GM19025 (cell line): ENCODE results near the gene C20orf202.

Source experiments
- ATAC-seq: cut with Tn5 transposase; IDR thresholded peaks from one replicate; pipeline ENCODE4 v1.9.1; 2021; ENCODE audit warnings: mild to moderate bottlenecking, low read depth, moderate library complexity; ENCODE audit not compliant: unreplicated experiment

The C20orf202 gene

GRCh38 chr20:1183153-1183552, 20.1 kb upstream of the C20orf202 start:
- ATAC-seq: no peak

- ATAC-seq: no peak
Observed at GRCh38 chr20:1184260-1184637, 19.0 kb upstream of the C20orf202 start.

GRCh38 chr20:1184638-1185315, 18.5 kb upstream of the C20orf202 start, which contains the start of gene TMEM74B:
Gene TMEM74B (minus strand): TSS chr20:1184981. CDS start chr20:1183801, 1,180 bp downstream.
- ATAC-seq: no peak

GRCh38 chr20:1185316-1185741, 17.9 kb upstream of the C20orf202 start:
- no peak for ATAC-seq

- no peak for ATAC-seq
Observed at GRCh38 chr20:1185790-1186334, 17.4 kb upstream of the C20orf202 start.

GRCh38 chr20:1186367-1186991, 16.8 kb upstream of the C20orf202 start:
- ATAC-seq: no peak

GRCh38 chr20:1187605-1188171, 15.6 kb upstream of the C20orf202 start:
- no peak for ATAC-seq

GRCh38 chr20:1188347-1188746, 14.9 kb upstream of the C20orf202 start:
- no peak for ATAC-seq

GRCh38 chr20:1189827-1190226, 13.4 kb upstream of the C20orf202 start:
- no peak for ATAC-seq

GRCh38 chr20:1190847-1191246, 12.4 kb upstream of the C20orf202 start:
- ATAC-seq: no peak

GRCh38 chr20:1191299-1191698, 12.0 kb upstream of the C20orf202 start:
- ATAC-seq: no peak

GRCh38 chr20:1195226-1195625, 8.0 kb upstream of the C20orf202 start:
- no peak for ATAC-seq

- ATAC-seq: no peak
Observed at GRCh38 chr20:1196634-1197033, 6.6 kb upstream of the C20orf202 start.

- ATAC-seq: no peak
Observed at GRCh38 chr20:1197801-1198200, 5.5 kb upstream of the C20orf202 start.

- ATAC-seq: no peak
Observed at GRCh38 chr20:1198751-1199150, 4.5 kb upstream of the C20orf202 start.

GRCh38 chr20:1199212-1199873, 3.9 kb upstream of the C20orf202 start:
- ATAC-seq: no peak

GRCh38 chr20:1199964-1200363, 3.3 kb upstream of the C20orf202 start:
- ATAC-seq: no peak

- ATAC-seq: no peak
Observed at GRCh38 chr20:1203630-1204029, 376 bp downstream of the C20orf202 start.

GRCh38 chr20:1204113-1204512, 859 bp downstream of the C20orf202 start:
- ATAC-seq: no peak

GRCh38 chr20:1204576-1204975, 1.3 kb downstream of the C20orf202 start:
- no peak for ATAC-seq

- ATAC-seq: no peak
Observed at GRCh38 chr20:1205802-1206201, 2.5 kb downstream of the C20orf202 start.
